ENCODE results near the gene LGR6. TPM values are rescaled to one million over a fixed set of nuclear protein-coding genes. Genes with fewer than 3 reads are reported as not detected.

LGR6 gene
- total and polyA plus RNA-seq, 10 of the 15 experiments (the other 5 are each of a cell fraction or from before 2014, with no cell fraction given) = not detected

DNA sequence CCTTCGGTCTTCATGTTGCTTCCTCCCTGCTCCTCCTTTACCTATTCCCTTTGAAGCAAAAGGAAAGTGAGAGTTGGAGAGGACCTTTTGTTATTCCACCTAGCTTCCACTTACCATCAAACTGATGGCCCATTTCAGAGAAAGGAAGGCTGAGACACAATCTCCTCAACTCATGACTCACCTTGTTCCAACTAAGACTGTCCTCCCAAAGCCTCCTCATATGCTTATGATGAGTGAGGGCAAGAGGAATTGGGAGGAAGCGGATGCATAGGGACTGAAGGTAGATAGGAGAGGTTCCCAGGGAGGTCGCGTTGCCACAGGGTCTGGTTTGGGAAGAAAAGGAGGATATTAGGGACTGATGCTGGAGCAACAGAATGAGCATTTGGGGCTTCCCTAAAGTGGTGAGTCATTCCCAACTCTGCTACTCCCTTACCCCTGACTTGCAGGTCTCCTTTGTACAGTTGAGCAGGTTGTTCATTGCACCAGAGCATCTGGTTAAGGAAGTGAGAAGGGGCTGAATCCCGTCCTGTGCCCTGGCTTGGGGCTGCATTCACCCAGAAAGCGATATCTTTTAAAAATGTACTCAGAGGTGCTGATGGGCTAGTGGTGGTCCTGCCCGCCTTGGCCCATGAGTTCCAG is 35.0 kb downstream of the LGR6 start:
- intact Hi-C loops (cut with micrococcal nuclease; ENCODE audit: unreplicated experiment) = no loop called here
- Histone ChIP-seq H3K36me3 (ENCODE audit: control insufficient read depth in 2 of 2, insufficient read depth in 2 of 2, low read length in 1 of 2) (no peaks in the 10 kb centered on the region), H3K4me1 (ENCODE audit: control insufficient read depth, insufficient read depth, low read length) (peaks cover 9% of the 10 kb centered on the region), H3K9ac (ENCODE audit: control insufficient read depth, insufficient read depth, low read length) (no peak overlapping the region), H3K27ac (ENCODE audit: control insufficient read depth, insufficient read depth) (no peak overlapping the region), H2AFZ (ENCODE audit: control insufficient read depth, low read depth, low read length) (no peak overlapping the region), H3K9me3 (replicated peaks; ENCODE audit: control insufficient read depth, insufficient read depth, low read length) (no peaks in the 10 kb centered on the region), H3K27me3 (replicated peaks in 1 of 2; ENCODE audit: control insufficient read depth in 2 of 2, insufficient read depth in 2 of 2, low read length in 1 of 2) (peaks cover 0 to 3% of the 10 kb centered on the region in 2 experiments; a peak in 2 of 4 replicates), H3K4me3 (0 out of 2 replicates have a peak overlapping the region, but pooled peaks have one; percentile 24), H3K4me2 (ENCODE audit: control insufficient read depth, insufficient read depth) (peak overlapping the region; percentile 67), H3K79me2 (ENCODE audit: control insufficient read depth, insufficient read depth, low read length) (no peaks in the 10 kb centered on the region), H4K20me1 (ENCODE audit: control insufficient read depth, insufficient read depth) (no peaks in the 10 kb centered on the region)
- BruUV-seq (replicated peaks) = no TSS peak
- WGBS (ENCODE audit: insufficient coverage, insufficient replicate concordance, low lambda C conversion rate, missing lambda C conversion rate) = 44% methylated on average over 7 of the region's 7 CpGs
- ChIA-PET RAD21 (ENCODE audit: unreplicated experiment) (no interaction called here), CTCF (interaction anchor here (0.8 kb wide), 1 partner anchor 8 kb away, joined by 3 read pairs; no protein-coding TSS in a partner anchor), SMC1A (ENCODE audit: uncharacterized antibody, unreplicated experiment) (no interaction called here), POLR2A (no interaction called here)
- DNase-seq (ENCODE audit: low read depth, low spot score) (no peak), ATAC-seq (peak; percentile 36; the same call in 2 of the 3 replicates), FAIRE-seq (no peak)
- 0 out of 2 replicates have a peak, but pooled peaks have one; percentile 11 for TF ChIP-seq IKZF1 (conservative IDR thresholded peaks at IDR 0.05)
- TF ChIP-seq IKZF2 (IDR thresholded peaks at IDR 0.05) = peak in 1 of 2 experiments; percentile 12; a peak in 1 of 4 replicates
- no peak for TF ChIP-seq SRF (IDR thresholded peaks at IDR 0.05; ENCODE audit: low read depth in 2 of 2, low read length in 2 of 2)
- in situ Hi-C loops (cut with MboI) = no loop called here

- Histone ChIP-seq H3K27ac (ENCODE audit: control insufficient read depth, insufficient read depth) (no peak overlapping the region), H3K36me3 (ENCODE audit: control insufficient read depth in 2 of 2, insufficient read depth in 2 of 2, low read length in 1 of 2) (no peaks in the 10 kb centered on the region), H3K4me1 (ENCODE audit: control insufficient read depth, insufficient read depth, low read length) (peaks cover 9% of the 10 kb centered on the region), H2AFZ (ENCODE audit: control insufficient read depth, low read depth, low read length) (no peak overlapping the region), H3K79me2 (ENCODE audit: control insufficient read depth, insufficient read depth, low read length) (no peaks in the 10 kb centered on the region), H3K9ac (ENCODE audit: control insufficient read depth, insufficient read depth, low read length) (no peak overlapping the region), H4K20me1 (ENCODE audit: control insufficient read depth, insufficient read depth) (no peaks in the 10 kb centered on the region), H3K27me3 (replicated peaks in 1 of 2; ENCODE audit: control insufficient read depth in 2 of 2, insufficient read depth in 2 of 2, low read length in 1 of 2) (peaks cover 0 to 3% of the 10 kb centered on the region in 2 experiments; a peak in 1 of 4 replicates), H3K4me2 (ENCODE audit: control insufficient read depth, insufficient read depth) (no peak overlapping the region), H3K9me3 (replicated peaks; ENCODE audit: control insufficient read depth, insufficient read depth, low read length) (no peaks in the 10 kb centered on the region), H3K4me3 (no peak overlapping the region)
- in situ Hi-C loops (cut with MboI) = no loop called here
- 14% methylated on average over 5 of the region's 5 CpGs for WGBS (ENCODE audit: insufficient coverage, insufficient replicate concordance, low lambda C conversion rate, missing lambda C conversion rate)
- TF ChIP-seq NFXL1 (IDR thresholded peaks at IDR 0.05; ENCODE audit: borderline replicate concordance) (no peak), PKNOX1 (IDR thresholded peaks at IDR 0.05) (no peak), ELK1 (IDR thresholded peaks at IDR 0.05; ENCODE audit: low read depth, low read length) (no peak), GABPA (IDR thresholded peaks at IDR 0.05; ENCODE audit: low read depth) (no peak)
- TF ChIP-seq, protein P1, sequence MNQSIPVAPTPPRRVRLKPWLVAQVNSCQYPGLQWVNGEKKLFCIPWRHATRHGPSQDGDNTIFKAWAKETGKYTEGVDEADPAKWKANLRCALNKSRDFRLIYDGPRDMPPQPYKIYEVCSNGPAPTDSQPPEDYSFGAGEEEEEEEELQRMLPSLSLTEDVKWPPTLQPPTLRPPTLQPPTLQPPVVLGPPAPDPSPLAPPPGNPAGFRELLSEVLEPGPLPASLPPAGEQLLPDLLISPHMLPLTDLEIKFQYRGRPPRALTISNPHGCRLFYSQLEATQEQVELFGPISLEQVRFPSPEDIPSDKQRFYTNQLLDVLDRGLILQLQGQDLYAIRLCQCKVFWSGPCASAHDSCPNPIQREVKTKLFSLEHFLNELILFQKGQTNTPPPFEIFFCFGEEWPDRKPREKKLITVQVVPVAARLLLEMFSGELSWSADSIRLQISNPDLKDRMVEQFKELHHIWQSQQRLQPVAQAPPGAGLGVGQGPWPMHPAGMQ (IDR thresholded peaks at IDR 0.05; ENCODE audit: borderline replicate concordance) = no peak
- TF ChIP-seq, protein P2, sequence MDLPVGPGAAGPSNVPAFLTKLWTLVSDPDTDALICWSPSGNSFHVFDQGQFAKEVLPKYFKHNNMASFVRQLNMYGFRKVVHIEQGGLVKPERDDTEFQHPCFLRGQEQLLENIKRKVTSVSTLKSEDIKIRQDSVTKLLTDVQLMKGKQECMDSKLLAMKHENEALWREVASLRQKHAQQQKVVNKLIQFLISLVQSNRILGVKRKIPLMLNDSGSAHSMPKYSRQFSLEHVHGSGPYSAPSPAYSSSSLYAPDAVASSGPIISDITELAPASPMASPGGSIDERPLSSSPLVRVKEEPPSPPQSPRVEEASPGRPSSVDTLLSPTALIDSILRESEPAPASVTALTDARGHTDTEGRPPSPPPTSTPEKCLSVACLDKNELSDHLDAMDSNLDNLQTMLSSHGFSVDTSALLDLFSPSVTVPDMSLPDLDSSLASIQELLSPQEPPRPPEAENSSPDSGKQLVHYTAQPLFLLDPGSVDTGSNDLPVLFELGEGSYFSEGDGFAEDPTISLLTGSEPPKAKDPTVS (IDR thresholded peaks at IDR 0.05; ENCODE audit: low read depth, low read length) = no peak
- TF ChIP-seq, protein P3, sequence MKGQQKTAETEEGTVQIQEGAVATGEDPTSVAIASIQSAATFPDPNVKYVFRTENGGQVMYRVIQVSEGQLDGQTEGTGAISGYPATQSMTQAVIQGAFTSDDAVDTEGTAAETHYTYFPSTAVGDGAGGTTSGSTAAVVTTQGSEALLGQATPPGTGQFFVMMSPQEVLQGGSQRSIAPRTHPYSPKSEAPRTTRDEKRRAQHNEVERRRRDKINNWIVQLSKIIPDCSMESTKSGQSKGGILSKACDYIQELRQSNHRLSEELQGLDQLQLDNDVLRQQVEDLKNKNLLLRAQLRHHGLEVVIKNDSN (IDR thresholded peaks at IDR 0.05; ENCODE audit: borderline replicate concordance, extremely low read length, insufficient read depth, low read depth, low read length) = no peak
- ChIA-PET RAD21 (ENCODE audit: unreplicated experiment) (no interaction called here), SMC1A (ENCODE audit: uncharacterized antibody, unreplicated experiment) (no interaction called here), CTCF (no interaction called here), POLR2A (interaction anchor here (0.6 kb wide), 1 partner anchor 490 kb away, joined by 3 read pairs; no protein-coding TSS in a partner anchor)
- BruUV-seq (replicated peaks) = no TSS peak
- DNase-seq (ENCODE audit: low read depth, low spot score) (no peak), FAIRE-seq (no peak), ATAC-seq (no peak)
- intact Hi-C loops (cut with micrococcal nuclease; ENCODE audit: unreplicated experiment) = no loop called here
Observed at GRCh38 chr1:202229376-202229775, 35.8 kb downstream of the LGR6 start.
